Middle frontal gyrus (tissue), 1 donor: ENCODE measurements around the gene CALHM1.
"Not testable (repeated sequence)": the region's sequence is repeated elsewhere in the genome, so short reads cannot be mapped to it uniquely, and the experiment has no call there.

Experiments used
- DNase-seq: peaks from one replicate; pipeline ENCODE4 v3.0.0-alpha.2; 2015; ENCODE audit warnings: low spot score; ENCODE audit errors: extremely low spot score

The CALHM1 gene

DNA sequence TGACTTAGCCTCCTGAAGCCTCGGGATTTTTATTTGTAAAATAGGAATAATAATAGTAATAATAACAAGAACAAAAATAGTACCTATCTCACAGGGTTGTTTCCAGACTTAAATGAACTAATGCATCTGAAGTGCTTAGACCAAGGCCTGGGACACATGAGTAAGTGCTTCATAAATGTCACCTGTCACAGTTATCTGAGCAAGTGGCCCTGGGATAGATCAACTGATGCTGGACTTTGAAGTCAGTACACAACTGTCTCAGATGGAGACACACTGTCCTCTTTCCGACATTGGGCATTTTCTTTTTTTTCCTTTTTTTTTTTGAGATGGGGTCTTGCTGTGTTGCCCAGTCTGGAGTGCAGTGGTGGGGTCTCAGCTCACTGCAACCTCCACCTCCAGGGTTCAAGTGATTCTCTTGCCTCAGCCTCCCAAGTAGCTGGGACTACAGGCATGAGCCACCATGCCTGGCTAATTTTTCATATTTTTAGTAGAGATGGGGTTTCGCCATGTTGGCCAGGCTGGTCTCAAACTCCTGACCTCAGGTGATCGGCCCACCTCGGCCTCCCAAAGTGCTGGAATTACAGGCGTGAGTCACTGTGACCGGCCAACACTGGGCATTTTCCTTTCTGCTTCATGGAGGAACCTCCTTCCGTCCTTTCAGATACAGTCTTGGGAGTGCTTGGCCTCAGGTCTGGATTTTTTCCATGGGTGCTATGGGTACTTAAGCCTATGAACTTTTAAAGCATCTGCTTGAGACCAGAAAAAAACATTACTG lies 28.1 kb upstream of the CALHM1 start:
- not testable (repeated sequence) for DNase-seq

DNA sequence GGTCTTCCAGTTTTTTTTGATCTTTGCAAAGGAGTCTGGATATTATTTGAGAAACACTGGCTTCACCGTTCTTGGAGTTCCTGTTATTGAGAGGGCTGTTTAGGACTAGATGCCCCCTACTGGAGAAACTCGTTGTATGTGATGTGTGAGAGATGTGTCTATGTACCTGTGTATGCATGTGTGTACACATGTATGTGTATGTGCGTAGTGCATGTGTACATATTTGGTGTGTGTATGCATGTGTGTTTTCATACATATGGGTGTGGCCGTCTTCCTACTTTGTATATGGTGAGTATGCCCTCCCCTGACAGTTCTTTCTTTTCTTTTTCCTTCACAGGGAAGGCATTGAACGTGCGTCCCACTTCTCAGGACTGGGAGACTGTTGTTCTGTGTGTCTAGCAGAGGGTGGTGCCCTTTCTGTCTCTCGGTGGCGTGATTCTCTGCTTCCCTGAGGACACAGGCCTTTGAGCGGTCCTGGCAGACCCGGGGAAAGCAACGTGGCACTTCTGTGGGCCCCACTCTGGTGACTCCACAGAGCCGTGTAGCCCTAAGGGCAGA lies 23.4 kb upstream of the CALHM1 start:
- DNase-seq, result no peak

DNA sequence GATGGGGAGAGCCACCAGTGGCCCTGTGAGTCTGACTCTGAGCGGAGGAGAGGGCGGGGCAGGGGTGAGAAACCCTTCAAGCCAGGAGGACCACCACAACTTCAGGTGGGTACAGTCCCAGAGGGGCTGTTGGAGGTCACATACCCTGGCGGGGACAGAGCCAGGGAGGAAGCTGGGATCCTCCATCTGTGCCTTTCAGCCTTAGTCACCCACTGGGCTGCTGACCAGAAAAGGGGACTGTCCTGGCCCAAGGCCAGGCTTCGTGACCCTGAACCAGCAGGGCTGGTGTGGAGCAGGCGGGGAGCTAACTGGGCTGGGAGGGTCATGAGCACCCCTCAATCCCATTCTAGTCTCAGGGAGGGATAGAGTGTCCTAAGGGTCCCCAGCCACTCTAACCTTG lies 21.8 kb upstream of the CALHM1 start:
- DNase-seq, result no peak

DNA sequence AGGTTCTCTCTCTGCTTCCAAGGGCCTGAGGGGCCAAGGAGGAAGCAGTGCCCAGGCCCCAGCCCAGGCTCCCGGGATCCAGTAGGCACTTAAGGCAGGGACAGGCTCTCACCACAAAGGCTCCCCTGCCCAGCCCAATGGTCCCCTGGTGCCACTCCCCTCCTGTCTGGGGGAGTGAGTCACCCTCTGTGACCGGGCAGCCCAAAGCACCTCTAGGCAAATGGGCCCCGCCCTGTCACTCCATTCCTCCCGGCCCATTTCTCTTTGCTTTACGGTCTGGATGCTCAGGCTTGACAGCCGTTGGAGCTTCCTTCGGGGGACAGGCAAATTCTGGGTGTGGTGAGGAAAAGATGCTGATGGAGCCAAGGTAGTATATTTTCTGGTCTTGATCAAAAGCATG lies 20.4 kb upstream of the CALHM1 start, which contains the start of gene CALHM3:
TSS of gene CALHM3 (minus strand) at position 106 of the 400 bp plus-strand sequence. CDS start 208 bp downstream, outside the sequence.
- no peak for DNase-seq

DNA sequence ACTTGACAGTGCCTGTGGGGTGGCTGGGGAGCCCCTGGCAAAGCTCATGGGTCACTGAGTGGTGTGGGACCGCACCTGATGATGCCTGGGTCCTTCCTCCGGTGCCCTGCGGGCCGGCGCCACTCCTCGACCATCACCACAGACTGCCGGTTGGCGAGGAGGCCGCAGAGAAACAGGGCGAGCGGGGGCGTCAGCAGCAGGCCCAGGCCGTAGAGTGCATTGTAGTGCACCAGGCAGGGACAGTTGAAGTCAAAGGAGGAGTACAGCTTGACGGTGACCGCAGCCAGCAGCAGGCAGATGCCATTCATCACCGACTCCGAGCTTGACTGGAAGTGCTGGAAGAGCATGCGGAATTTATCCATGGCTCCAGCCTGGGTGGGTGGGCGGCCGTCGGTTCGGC lies 20.0 kb upstream of the CALHM1 start:
- DNase-seq, result no peak

DNA sequence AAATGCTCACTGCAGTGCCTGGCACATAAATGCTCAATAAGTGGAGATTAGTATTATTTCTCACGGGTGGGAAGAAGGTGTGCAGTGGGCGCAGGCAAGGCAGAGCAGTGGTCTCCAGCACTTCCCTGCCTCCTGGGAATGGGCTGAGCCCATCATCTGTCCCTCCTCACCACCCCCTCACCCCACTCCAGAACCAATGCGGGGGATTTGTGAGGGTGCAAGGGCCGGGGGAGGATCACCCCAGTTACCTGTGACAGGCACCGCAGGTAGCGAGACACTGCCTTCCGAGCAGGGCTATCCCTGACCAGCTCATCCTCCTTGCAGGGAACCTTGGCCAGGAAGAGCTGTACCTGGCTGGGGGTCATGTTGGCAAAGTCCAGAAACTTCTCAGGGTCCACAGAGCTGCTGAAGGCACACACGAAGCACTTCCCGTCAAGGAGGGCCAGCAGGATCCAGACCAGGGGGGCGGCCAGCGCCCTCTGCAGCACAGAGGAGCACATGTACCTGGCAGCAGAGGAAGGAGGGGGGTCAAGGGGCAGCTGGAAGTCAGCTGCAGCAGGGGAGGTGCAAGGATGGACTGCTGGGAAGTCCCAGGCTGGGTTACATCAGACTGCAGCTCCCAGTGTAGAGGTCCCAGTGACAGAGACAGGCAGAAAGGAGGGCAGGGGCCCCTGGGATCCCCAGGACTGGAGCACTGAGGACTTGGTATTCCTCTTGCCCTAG lies 17.5 kb upstream of the CALHM1 start:
- no peak for DNase-seq

DNA sequence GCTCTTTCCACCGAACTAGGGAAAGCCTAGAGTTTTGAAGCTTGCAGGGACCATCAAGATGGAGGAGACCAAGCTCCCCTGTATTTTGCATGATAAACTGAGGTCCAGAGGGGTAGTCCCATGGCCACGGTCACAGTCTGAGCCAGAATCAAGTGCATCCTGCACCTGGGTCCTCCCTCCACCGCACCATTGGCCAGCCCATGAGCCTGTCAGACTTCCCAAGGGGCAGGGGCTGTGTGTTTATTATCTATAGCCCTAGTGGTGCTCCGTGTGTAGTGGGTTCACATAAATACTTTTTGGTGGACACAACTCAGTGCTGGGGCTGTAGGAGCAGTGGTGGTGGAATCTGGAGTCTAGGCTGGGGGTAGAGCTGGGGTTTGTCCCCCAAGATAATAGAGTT lies 16.7 kb upstream of the CALHM1 start:
- no peak for DNase-seq

DNA sequence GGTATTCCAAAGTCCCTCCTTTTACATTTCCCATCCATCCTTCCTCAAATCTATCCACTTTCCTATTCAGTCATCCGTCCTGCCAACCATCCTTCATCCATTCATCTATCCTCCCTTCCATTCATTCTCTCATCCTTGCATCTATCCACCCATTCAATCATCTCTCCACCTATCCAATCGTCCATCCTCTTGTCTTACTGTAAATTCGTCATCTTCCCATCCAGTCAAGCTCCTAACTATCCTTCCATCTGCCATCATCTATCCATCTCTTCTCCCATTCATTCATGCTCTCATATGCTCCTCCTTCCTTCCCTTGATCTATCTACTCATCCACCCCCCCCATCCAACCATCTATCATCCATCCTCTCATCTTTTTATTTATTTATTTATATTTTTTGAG lies 15.4 kb upstream of the CALHM1 start:
- no peak for DNase-seq

DNA sequence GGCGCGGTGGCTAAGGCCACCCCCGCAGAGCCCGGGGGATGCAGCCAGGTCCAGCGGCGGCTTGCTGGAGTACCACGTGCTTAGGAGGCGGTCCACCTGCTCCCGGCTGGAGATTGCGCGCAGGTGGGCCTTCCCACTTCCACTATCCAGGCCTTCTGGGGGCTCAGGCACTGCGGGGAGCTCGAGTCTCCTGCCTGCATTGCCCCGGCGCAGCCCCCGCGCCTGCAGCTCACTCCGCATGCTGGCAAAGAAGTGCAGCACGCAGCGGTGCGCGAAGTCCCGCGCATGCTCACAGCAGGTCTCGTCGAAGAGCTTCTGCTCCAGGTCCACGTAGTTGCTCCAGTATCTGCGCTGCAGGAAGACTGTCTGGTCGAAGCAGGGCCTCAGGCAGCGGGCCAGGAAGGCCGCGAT lies 14.6 kb upstream of the CALHM1 start:
- DNase-seq, result no peak

DNA sequence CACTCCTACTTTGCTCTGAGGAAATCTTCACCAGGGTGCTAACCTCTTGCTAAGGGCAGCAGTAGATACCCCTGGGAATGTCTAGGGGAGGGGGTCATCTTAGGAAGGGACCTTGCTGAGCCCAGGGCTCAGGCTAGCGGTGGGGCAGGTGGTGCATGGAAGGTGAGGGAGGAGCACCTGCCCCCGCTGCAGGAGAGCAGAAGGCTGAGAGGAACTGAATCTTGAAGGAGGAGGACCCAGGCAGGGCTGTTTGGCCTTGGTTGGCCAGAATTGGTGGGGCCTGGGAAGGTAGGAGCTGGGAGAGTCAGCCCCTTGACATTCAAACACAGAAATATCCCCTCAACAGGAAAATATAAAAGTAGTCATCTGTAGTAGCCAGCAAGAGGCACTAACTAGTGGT lies 13.3 kb upstream of the CALHM1 start:
- no peak for DNase-seq

DNA sequence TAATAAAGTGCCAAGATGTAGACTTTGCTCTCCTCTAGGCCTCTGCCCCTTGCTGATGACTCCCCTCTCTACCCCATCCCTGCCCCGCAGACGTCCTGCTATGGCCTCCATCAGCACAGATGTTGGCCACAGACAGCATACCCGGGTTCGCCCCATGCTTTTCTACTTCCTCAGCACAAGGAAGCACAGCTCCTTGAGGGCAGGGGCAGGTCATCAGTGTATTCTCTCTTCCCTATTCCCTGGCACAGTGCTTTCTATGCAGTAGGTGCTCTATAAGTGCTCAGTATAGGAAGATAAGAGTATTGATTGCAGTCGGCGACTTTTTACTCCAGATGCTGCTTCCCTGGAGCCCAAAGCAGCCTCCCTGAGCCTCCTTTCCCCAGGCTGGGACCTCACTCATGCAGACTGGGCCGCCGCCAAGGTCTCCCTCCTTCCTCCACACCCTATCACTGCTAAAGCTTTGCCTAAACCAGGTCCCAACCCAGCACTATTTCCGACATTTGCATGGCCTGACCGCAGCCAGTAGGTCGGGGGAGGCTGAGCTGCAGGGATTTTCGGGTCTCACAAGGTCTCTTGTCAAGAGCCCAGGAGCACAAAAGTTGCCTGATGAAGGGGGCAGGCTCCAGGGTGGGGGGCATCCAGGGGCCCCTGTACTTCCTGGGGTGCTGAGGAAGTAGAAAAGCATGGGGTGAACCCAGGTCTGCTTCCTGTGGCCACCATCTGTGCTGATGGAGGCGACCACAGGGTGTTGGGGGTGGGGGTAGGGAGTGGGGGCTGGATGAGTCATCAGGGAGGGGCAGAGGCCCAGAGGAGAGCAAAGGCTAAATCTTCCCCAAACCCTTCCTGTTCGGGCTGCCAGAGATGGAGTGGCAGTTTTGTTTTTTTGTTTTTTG lies 12.3 kb upstream of the CALHM1 start:
- DNase-seq, result no peak

DNA sequence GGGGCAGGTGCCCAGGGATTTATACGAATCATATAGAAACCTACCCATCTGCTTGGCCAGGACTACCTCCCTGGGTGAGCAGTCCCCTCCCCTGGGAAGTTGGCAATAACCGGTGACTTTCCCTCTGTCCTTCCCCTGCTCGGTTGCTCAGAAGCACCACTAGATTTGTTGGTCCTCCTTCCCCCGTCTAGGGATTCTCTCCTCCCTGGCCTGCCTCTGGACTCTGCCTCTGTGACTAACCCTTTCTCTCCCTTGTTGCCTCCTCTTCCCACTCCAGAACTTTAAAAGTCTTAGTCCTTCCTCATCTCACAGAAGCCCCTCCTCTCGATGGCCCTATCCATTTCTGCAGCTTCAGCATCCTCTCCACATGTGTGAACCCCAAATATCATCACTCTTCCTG lies 10.5 kb upstream of the CALHM1 start:
- no peak for DNase-seq

DNA sequence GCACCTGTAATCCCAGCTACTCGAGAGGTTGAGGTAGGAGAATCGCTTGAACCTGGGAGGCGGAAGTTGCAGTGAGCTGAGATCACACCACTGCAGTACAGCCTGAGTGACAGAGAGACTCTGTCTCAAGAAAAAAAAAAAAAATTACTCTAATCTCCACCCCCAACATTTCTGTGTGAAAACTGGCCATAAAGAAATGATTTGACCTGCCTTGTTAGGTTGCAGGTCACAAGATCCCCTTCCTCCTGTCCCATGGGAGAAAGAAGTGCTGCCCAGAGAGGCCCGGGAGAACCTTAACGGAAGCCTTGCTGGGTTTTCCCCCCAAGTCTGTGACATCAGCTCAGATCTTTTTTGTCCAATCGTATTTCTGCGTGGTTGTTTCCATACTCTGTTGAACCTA lies 8.7 kb upstream of the CALHM1 start:
- no peak for DNase-seq

DNA sequence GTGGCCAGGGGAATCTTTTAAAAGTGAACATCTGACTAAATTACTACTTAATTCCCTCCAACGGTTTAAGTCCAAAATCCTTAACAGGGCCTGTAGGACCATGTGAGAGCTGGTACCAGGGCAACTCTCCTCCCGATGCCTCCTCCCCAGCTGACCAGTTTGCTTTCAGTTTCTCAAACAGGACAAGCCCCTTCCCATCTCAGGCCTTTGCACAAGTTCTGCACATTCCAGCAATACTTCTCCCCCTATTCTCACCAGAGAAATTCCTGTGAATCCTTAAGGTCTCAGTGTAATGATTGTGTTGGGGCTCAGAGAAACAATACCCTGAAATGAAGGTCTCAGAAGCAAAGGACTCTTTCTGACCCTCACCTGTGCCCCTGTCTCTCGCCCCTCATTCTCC lies 8.0 kb upstream of the CALHM1 start:
- no peak for DNase-seq

DNA sequence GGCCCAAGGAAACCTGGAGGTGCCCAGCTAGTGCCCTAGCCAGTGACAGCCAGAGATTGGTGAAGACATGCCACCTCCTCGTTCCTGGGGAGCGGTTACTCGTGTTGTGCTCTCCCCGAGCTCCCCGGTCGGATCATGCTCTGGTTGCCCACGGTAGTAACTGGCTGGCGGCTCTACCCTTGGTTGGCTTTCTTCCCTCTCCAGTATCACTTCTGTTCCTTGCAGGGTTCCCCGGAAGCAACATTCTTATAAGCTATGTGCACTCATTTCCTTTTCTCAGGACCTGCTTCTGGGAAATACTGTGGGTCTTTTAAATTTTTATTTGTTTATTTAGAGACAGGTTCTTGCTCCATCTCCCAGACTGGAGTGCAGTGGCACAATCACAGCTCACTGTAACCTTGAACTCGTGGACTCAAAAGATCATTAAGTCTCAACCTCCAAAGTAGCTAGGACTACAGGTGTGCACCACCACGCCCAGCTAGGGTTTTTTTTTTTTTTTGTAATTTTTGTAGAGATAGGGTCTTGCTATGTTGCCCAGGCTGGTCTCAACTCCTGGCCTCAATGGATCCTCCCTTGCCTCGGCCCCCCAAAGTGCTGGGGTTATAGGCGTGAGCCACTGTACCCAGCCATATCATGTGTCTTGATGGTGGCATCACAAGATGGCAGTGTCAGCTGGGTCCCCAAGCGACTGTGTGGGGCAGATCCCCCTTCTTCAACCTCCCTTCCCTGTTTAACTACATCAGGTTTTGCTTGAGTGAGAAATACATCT lies 6.9 kb upstream of the CALHM1 start:
- no peak for DNase-seq

DNA sequence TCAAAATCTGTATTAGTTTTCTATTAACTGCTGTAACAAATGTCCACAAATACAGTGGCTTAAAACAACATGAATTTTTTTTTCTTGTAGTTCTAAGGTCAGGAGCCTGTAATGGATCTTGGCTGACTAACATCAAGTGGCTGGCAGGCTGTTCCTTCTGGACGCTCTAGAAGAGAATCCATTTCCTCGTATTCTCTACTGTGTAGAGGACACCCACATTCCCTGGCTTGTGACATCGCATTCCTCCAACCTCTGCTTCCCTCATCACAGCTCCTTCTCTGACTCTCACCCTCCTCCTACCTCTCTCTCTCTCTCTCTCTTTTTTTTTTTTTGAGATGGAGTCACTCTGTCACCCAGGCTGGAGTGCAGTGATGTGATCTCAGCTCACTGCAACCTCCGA lies 4.8 kb upstream of the CALHM1 start:
- no peak for DNase-seq

DNA sequence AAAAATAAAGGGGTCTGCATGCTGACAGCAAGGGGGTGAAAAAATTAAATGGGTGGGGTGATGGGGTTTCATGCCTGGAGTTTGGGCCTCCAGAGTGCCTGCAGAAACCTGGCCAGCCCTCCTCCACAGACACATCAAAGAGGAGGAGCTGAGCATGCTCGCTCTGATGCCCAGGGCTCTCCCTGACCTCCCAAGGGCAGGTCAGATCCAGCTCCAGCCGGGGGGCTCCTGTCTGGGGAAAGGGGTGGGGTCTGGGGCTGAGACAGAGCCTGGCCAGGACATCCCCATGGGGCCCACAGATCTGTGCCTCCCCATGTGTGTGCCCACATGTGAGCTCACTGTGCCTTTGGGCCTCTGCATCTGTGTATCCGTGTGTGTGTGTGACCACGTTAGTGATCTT lies 915 bp upstream of the CALHM1 start:
- no peak for DNase-seq

DNA sequence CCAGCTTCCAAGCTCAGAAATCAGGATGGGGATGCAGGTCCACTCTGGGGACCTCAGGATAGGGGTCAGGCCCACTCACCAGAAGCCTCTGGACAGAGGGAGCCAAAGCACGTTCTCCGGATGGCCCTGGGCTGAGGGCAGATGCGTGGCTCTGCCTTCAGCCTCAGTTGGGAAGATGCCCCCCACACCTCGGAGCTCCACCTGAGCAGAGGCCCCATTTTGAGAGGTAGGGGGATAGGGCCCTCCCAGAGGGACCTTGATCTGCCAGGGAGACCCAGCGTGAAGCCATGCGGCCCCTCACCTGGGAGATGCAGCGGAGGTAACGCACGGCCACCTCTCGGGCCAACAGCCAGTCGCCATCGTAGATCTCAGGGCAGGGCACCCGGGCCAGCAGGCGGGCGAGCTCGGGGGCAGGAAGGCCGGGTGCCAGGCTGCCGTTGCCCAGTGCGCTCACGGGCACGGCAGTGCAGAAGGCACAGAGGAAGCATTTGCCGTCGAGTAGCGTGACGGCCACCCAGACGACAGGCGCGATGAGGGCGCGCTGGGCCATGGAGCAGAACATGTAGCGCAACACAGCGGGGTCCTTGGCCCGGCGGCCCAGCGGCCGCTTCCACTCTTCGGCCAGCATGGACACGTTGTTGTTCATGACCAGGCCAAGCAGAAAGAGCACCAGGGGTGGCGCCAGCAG lies 660 bp downstream of the CALHM1 start:
- DNase-seq, result no peak

DNA sequence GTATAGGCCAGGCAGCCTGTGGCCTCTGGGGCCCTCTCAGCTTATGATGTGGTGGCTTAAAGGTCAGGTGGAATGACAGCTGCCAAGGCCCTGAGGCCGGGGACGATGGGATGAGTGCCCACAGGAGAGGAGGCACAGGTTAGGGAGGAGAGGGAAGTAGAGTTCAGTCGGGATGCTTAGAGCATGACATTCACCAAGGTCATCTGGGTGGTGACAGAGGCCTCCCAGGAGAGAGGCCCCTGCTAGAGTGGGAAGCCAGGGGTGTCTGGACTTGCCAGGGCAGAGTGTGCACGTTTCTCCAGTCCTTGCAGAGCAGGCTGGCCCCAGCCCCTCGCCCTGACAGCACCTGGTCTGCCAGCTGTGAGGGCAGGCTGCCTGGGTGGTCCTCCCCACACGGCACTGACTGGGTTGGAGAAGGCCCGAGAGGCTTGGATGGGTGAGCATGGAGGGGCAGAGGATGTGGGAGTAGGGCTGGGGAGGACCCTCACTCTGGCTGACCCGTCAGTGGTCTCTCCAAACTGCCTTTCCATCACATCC lies 1.5 kb downstream of the CALHM1 start:
- no peak for DNase-seq

DNA sequence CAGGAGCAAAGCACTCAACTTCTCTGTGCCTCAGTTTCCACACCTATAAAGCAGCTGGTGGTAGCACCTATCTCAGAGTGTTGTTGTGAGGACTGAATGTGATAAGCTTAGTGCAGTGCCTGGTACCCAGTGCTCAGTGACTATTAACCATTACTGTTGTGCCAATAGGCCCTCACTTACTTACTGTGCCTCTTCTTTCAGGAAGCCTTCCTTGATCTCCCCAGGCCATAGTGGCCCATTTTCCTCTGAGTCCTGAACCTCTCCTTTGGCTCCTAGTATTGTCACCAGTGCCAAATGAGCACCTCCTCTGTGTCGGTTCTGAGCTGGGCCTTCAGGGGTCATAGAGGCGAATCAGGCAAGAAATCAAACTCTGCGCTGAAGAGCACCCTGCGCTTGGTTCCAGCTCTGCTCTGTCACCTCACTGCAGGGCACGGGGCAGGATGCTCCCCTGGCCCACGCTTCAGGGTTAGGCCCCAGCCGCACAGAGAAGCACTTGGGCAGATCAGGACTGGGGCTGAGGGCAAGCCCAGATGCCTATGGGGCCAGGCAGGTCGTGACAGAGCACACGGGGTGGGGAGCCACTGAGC lies 2.5 kb downstream of the CALHM1 start:
- no peak for DNase-seq
